ENCODE measurements around the gene IGIP.

IGIP gene

DNA sequence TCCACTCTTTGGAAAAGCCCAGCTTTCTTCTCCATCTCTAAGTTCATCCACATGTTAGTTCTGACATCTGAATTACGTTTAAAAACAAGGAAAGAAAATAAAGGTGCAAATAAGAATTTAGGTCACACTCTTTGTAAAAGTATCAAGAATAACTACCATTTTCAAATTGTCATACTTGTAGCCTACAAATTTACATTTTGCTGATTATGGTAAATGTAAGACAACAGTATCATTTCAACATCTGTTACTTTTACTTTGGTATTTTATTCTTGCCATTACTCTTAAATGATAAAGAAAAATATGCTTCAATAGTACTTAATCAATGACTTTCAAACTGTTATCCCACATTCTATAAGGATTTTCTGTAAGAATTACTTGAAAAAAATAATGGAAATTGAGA lies 21.6 kb upstream of the IGIP start:
- no peak for DNase-seq
- H3K9me3 ChIP-seq (ENCODE audit: severe bottlenecking) = no peaks in the 10 kb centered on the region
- TF ChIP-seq, protein P1, sequence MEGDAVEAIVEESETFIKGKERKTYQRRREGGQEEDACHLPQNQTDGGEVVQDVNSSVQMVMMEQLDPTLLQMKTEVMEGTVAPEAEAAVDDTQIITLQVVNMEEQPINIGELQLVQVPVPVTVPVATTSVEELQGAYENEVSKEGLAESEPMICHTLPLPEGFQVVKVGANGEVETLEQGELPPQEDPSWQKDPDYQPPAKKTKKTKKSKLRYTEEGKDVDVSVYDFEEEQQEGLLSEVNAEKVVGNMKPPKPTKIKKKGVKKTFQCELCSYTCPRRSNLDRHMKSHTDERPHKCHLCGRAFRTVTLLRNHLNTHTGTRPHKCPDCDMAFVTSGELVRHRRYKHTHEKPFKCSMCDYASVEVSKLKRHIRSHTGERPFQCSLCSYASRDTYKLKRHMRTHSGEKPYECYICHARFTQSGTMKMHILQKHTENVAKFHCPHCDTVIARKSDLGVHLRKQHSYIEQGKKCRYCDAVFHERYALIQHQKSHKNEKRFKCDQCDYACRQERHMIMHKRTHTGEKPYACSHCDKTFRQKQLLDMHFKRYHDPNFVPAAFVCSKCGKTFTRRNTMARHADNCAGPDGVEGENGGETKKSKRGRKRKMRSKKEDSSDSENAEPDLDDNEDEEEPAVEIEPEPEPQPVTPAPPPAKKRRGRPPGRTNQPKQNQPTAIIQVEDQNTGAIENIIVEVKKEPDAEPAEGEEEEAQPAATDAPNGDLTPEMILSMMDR (IDR thresholded peaks at IDR 0.05; ENCODE audit: low read depth, low read length) = no peak
- no peak overlapping the region for H3K27ac ChIP-seq
- H3K36me3 ChIP-seq = no peaks in the 10 kb centered on the region
- H3K4me3 ChIP-seq (ENCODE audit: low read depth, low read length) = no peak overlapping the region
- no peaks in the 10 kb centered on the region for H3K27me3 ChIP-seq (ENCODE audit: insufficient read depth, low read depth, severe bottlenecking)

- Histone ChIP-seq H3K27me3 (ENCODE audit: insufficient read depth, low read depth, severe bottlenecking) (no peaks in the 10 kb centered on the region), H3K27ac (no peak overlapping the region; the same call in 1 of the 2 replicates)
- DNase-seq = no peak
Measured at GRCh38 chr5:140106101-140106500, 19.6 kb upstream of the IGIP start.

GRCh38 chr5:140106805-140107311 lies 18.9 kb upstream of the IGIP start:
- no peaks in the 10 kb centered on the region for H3K36me3 ChIP-seq
- H3K9me3 ChIP-seq (ENCODE audit: severe bottlenecking) = no peaks in the 10 kb centered on the region
- TF ChIP-seq, protein P1 (IDR thresholded peaks at IDR 0.05; ENCODE audit: low read depth, low read length) = no peak
- DNase-seq = no peak
- peak overlapping the region; percentile 68 for H3K4me3 ChIP-seq (ENCODE audit: low read depth, low read length)
- no peaks in the 10 kb centered on the region for H3K27me3 ChIP-seq (ENCODE audit: insufficient read depth, low read depth, severe bottlenecking)
- H3K27ac ChIP-seq = peak overlapping the region; percentile 97

More at GRCh38 chr5:140106101-140106500, 19.6 kb upstream of the IGIP start:
- TF ChIP-seq, protein P1 (IDR thresholded peaks at IDR 0.05; ENCODE audit: low read depth, low read length) = no peak
- Histone ChIP-seq H3K36me3 (no peaks in the 10 kb centered on the region), H3K9me3 (ENCODE audit: severe bottlenecking) (no peaks in the 10 kb centered on the region), H3K4me3 (ENCODE audit: low read depth, low read length) (no peak overlapping the region)

DNA sequence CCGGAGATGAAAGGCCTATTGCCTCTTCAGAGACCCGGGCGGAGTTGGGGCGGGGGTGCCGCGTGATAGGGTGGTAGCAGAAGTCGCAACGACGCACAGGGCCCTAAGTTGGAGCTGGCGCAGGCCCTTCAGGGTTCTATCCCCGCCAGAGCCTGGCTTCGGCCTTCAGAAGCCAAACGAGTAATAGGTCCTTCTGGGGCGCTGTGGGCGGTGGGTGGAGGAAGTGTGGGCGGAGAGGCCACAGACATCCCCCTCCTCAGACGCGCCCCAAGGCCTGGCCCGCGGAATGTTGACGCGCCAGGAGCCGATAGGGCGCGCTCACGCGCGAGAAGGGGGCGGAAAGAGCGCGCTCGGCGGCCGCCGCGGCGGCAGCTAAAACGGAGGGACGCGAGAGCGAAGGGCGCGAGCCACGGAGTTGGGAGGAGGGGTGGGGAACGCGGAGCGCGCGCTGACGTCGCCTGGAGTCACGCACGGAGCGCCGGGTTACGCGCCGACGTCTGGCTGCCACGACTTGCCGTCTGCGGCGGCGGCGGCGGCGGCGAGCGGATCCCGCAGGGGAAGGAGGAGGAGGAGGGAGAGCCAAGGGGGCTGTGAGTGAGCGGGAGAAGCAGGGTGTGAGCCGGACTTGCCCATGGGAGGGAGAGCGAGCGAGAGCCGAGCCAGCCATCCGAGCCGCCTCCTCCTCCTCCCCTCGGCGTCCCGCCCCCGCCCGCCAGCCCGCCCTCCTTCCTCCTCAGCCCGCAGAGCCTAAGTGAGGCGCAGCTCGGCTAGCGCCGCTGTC lies 18.2 kb upstream of the IGIP start:
- DNase-seq = peak; percentile 96
- no peaks in the 10 kb centered on the region for H3K27me3 ChIP-seq (ENCODE audit: insufficient read depth, low read depth, severe bottlenecking)
- H3K36me3 ChIP-seq = no peaks in the 10 kb centered on the region
- no peaks in the 10 kb centered on the region for H3K9me3 ChIP-seq (ENCODE audit: severe bottlenecking)
- H3K27ac ChIP-seq = peak overlapping the region; percentile 97
- H3K4me3 ChIP-seq (ENCODE audit: low read depth, low read length) = peak overlapping the region; percentile 68
- TF ChIP-seq, protein P1 (IDR thresholded peaks at IDR 0.05; ENCODE audit: low read depth, low read length) = peak; percentile 25; the same call in 1 of the 2 replicates

DNA sequence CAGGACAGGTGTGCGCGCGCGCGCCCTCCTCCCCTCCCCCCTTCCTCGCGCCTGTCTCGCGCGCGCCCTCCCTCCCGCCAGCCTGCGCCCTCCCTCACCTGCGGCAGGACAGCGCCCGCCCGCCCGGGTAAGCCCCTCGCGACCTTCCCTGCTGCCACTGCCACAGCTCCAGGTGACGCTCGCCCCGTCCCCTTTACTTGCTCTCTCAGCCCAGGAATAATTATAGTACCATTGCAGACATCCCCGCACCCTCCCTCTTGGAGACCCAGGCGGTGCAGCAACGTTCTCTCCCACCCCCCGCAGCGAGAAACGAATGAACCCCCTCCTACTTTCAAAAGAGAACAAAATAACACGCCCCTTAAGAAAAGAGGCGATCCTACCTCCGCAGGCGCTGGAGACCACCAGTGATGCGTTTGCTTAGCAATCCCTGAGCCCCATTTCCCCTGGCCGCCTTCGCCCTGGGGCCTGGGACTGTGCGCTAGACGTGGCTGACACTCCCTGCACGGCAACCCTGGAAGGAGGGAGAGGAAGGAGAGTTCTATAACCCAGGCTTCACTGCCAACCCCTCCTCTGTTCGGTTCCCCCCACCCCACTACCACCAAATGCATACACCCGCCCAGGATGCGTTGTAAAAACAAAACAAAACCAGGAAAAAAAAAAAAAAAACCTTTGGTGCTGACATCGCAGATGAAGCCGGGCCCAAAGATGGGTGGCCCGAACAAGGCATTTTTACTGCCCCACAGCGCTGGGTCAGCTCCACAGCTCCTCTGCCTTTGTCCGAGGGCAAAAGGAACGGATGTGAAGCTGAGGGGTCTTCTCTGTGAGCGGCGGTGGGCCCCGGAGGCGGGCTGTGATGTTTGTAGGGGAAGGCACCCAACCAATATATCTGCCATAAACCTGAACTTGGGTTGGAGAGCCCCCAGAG lies 17.4 kb upstream of the IGIP start:
- TF ChIP-seq, protein P1 (IDR thresholded peaks at IDR 0.05; ENCODE audit: low read depth, low read length) = no peak
- H3K27me3 ChIP-seq (ENCODE audit: insufficient read depth, low read depth, severe bottlenecking) = no peaks in the 10 kb centered on the region
- H3K9me3 ChIP-seq (ENCODE audit: severe bottlenecking) = no peaks in the 10 kb centered on the region
- peak; percentile 91 for DNase-seq
- H3K27ac ChIP-seq = peak overlapping the region; percentile 97
- H3K4me3 ChIP-seq (ENCODE audit: low read depth, low read length) = peak overlapping the region; percentile 68
- no peaks in the 10 kb centered on the region for H3K36me3 ChIP-seq

Data from WERI-Rb-1 (cell line).